ENCODE results near the gene HOXB9. TPM values are rescaled to one million over a fixed set of nuclear protein-coding genes. Genes with fewer than 3 reads are reported as not detected.

The HOXB9 gene
- polyA plus RNA-seq, 4 donors, result 57.8 to 70.4 (median 64.7) TPM

- no peak for DNase-seq (ENCODE audit: low read depth in 4 of 4, low spot score in 2 of 4)
Measured at GRCh38 chr17:48639982-48640857, 14.1 kb upstream of the HOXB9 start.

DNA sequence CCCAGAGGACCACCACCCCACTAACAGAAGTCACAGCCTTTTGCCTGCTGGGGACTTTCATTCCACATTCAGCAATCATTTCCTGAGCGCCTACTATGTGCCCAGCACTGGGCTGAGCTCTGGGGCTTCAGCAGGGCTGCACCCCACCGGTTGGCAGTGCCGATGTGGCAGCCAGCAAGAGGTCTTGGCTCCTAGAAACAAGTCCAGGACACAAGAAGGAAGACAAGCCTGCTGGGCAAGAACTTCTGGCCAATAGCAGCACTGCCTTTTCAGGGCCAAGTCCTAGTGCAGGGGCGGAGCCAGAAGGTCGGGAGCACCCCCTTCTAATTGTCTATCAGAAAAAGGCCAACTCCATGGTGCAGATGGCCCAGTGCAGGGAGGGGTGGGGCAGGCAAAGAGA, 13.0 kb upstream of the HOXB9 start:
- no peak for DNase-seq (ENCODE audit: low read depth in 4 of 4, low spot score in 2 of 4)

DNA sequence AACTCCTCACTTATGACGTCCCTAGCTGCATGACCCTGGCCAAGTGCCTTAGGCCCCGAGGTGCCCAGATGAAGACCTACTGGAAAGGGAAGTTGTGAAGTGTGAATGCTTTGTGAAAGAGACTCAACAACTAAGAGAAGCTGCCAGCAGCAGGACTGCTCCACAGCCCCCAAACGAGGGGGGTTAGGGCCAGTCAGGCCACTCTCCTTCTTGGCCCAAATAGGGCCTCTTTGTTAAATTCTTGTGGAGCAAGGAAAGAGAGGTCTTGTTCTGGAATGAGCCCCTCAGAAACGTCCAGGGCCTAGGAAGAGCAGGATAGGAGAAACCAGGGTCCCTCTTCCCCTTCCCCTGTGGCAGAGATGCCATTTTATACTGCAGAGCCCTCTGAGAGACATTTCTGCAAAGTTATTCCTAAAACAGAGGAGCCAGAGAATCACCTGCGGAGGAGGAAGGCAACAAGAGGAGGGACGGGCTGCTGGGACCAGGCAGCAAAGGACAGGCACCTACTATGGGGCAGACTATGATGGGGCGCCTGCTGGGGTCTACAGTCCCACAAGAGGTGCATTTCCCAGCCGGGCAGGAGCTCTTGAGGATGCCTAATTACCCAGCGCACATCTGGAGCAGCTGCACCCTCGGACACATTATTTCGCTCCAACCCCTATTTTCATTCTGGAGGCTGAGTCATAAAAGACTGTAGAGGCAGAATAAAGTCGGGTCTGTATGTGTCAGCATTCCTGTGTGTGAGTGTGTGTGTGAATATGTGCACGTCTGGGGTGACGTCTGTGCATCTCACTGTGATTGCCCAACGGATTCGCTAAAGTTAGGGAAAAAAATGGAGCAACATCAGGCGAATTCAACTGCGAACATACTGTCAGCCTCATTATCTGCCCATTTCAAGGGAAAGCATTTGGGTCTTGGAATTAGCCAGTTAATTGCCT, 11.4 kb upstream of the HOXB9 start:
- no peak for DNase-seq (ENCODE audit: low read depth in 4 of 4, low spot score in 2 of 4)

- DNase-seq (ENCODE audit: low read depth in 4 of 4, low spot score in 2 of 4), result peak in 1 of 4 donors; percentile 87
Measured at GRCh38 chr17:48636177-48637018, 10.2 kb upstream of the HOXB9 start.

GRCh38 chr17:48634493-48635208, 8.5 kb upstream of the HOXB9 start:
- DNase-seq (ENCODE audit: low read depth in 4 of 4, low spot score in 2 of 4), result no peak

GRCh38 chr17:48633266-48633677, 7.1 kb upstream of the HOXB9 start:
- DNase-seq (ENCODE audit: low read depth in 4 of 4, low spot score in 2 of 4), result no peak

DNA sequence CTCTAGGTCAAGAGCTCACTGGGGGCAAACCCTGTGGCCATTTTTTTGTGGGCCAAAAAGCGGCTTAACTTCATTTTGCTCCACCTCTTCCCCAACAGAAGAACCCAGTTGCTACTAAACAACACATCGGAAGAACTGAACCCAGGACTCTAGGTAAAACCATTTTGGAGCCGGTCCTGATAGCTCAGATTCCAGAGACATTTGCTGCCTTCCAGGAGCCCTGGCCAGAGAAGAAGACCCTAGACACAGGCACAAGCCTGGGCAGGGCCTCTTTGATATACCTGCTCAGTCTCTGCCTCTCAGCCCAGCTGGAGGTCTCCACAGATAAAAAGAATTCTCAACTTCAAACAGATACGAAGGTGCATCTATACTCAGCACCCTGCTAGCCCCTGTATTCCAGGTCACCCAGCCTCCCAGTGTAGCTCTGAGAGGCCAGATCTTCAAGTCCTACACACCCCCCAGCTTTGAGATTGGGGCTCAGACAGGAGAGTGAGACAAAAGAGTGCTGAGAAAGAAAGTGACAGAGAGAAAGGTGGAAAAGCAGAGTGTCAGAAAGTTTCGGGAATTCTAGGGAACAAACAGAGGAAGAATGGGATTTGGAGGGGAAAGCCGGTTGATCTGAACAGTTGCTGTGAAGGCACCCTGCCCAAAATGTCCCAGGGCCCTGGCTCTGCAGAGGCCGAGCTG, 6.6 kb upstream of the HOXB9 start:
- no peak for DNase-seq (ENCODE audit: low read depth in 4 of 4, low spot score in 2 of 4)

DNA sequence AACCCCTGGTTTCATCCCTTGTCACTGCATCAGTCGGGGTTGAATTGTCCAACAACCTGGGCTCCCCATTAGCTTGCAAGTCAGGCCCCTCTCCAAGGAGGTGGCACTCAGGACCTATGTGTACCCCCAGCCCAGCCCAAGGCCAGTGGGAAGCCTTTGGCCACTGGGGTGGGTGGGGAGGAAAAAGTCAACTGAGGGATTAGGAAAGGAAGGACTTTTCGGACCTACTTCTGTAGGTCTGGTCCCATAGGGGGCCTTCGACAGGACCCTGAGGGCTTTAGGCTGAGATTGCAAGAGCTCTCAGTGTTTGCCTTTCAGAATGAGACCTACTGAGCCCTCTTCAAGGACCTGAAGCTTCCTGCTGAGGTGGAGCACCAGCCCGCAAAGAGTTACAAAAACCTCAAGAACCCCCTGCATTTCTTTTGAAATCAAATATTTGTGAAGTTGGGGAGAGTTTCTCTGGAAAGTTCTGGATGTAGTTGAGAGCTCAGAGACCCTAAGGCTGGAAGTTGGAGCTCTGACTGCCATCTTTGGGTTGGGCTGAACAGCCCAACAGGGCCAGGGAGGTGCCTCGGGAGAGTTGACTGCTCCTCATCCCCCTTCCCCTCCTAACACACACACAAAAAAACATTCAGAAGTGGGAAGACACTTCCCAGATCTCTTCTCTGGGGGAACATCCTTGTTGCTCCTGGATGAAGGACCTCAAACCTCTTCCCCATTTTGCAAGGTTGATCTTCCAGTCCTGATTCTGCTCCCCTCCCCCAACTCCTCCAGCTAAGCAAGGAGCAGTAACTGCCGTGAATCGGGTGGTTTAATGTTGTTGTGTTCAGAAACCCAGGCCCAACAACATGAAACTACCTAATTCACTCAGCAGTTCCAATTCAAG, 5.8 kb upstream of the HOXB9 start:
- DNase-seq (ENCODE audit: low read depth in 4 of 4, low spot score in 2 of 4), result no peak

GRCh38 chr17:48630925-48631692, 5.0 kb upstream of the HOXB9 start:
- DNase-seq (ENCODE audit: low read depth in 4 of 4, low spot score in 2 of 4), result no peak

GRCh38 chr17:48630009-48630924, 4.1 kb upstream of the HOXB9 start:
- no peak for DNase-seq (ENCODE audit: low read depth in 4 of 4, low spot score in 2 of 4)

DNA sequence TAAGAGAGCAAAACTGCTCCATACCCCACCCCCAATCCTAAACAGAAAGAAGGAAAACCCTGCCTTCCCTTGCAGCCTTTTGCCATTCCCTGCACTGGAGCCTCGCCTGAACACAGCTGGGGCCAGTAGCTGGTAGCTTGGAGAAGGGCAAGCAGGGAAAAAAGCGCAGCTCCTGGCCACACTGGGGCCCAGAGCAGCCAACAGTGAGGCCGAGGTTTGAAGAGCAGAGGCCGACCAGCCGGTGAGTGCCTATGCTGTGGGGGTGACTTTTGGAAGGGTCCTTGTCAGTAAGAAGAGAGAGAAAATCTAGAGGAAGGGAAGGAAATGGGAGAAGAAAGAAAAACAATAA, 3.2 kb upstream of the HOXB9 start:
- no peak for DNase-seq (ENCODE audit: low read depth in 4 of 4, low spot score in 2 of 4)

DNA sequence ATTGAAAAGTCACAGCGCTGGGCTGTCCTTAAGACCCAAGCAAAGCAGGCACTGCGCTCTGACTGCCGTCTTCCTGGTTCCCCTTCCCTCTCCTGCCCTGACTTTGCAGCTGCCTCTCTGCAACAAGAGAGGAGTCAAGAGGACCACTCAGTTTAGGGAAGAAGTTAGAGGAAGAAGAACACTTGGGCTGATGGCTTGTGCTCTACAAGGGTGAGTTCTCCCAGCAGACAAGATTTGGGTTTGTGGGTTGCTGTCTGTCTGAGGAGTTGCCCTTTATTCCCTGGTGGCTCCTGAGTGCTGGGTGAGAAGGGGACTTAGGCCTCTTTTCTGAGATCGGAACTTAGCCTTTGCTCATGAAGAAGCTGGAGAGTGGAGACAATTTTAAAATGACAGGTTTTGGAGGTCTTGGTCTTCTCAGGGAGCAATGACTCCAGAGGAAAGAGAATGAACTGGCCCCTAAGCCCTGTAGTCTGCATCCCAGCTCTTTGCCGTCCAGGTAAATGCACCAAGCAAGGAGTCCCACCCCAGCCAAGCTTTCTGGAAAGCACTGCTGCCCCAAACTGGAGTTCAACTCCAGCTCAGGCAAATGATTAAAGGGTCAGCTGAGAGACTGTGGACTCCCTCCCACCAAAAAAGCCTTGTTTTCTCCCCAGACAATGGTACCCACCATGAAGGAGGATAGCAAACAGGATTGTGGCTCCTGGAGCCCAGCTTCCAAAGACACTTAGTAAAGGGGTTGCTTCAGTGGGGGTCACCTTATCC, 2.7 kb upstream of the HOXB9 start:
- no peak for DNase-seq (ENCODE audit: low read depth in 4 of 4, low spot score in 2 of 4)

DNA sequence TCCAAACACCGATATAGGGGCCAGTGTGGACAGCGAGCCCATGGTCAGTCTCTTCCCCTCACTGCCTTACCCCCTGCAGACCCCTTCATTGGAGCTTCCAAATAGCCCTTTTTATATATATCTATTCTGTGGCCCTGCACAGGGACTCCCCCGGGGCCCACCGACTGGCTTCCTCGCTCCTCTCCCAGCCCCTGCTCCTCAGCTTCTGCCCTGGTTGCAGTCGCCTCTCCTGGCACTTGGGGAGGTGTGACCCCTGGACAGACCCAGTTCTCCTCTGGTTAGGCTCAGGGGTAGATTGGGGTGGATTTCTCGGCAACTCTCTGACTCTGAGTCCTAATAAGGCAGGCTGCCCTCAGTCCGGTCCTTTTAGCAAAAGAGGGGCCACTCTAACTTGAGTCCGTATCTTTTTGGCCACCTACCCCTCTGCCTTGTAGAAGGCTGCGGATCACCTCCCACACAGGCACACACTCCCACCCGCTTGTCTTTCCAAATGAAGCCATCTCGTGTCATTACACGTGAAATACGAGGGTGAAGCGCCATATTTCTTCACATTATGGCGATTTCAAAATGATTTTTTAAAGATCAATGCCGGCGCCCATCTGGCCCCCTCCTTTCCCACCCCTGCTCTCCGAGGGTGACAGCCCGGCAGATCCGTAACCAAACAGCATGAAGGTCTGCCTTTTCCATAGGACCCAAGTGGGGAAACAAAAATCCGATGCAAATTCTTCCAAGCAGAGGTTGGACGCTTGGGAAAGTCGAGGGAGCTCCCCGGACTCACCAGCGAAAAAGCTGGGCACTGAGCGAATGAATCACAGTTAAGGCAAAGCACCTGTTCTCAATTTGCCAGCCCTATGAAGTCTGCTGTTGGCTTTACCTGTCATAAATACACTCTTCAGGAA, 1.7 kb upstream of the HOXB9 start:
- DNase-seq (ENCODE audit: low read depth in 4 of 4, low spot score in 2 of 4), result no peak

DNA sequence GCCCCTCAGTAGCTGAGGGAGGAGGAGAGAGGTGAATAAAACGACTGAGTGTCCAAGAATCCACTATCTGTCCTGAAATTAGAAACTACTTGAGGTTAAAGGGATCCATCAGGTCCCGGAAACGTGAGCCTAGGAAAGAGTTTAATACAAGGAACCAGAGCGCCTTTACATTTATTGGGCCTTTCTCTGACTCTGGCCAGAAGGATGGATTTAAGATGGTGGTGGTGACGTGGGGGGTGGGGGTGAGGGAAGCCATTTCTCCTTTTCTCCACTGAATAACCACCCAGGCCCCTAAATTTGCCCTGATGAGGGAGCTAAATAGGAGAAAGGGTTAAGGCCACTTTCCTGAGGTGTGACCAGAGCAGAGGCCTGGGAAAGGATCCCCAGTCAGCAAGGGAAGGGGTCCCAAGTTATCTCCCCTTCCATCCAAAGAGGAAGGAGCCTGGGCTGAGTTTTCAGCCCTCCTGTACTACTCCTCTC, 1.0 kb upstream of the HOXB9 start:
- DNase-seq (ENCODE audit: low read depth in 4 of 4, low spot score in 2 of 4), result no peak

Measured in left renal cortex interstitium (tissue), 4 donors.